ENCODE results near the gene SGMS1. TPM values are rescaled to one million over a fixed set of nuclear protein-coding genes. Genes with fewer than 3 reads are reported as not detected.

The SGMS1 gene
- total and polyA plus RNA-seq, 10 donors = 5.9 to 84.3 (median 34.6) TPM

DNA sequence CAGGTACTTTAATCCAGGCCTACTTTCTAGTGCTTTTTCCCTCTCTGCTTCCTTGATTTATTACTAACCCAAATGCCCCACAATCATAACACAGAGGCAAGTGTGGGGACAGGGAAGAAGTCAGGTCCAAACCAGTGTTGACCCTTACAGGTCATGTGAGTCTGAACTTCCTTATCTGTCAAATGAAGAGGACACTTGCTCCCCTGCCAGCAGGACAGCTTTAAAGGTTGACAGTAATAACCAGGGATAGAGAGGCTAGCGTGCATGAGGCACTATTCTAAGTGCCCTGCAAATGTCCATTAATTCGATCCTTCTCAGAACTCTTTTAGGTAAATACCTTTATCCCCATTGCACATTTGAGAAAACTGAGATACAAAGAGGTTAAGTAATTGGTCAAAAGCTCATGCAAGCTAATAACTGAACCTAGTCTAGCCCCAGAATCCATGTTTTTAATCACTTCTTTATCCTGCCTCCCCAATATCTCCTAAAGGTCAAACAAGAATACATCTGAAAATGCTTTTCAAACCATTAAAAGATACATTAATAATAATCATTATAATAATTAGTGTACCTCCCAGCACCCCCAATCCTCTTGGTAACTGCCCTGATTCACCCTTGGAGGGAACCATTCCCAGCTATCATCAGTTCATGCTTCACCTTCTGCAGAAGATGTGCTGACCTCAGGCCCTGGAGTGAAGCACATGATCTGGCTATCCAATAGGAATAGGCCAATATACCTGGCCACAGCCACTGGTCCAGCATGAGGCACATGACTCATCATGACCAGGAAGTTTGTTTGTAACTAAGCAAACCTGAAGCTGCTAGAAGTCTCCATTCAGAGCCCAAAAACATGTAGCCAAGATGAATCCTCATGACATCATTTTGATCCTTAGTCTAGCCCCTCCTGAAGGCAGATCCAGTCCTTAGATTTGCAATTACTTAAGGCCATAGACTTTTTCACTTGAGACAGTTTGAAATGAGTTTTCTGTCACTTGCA, 40.7 kb downstream of the SGMS1 start:
- TF ChIP-seq, protein P1, sequence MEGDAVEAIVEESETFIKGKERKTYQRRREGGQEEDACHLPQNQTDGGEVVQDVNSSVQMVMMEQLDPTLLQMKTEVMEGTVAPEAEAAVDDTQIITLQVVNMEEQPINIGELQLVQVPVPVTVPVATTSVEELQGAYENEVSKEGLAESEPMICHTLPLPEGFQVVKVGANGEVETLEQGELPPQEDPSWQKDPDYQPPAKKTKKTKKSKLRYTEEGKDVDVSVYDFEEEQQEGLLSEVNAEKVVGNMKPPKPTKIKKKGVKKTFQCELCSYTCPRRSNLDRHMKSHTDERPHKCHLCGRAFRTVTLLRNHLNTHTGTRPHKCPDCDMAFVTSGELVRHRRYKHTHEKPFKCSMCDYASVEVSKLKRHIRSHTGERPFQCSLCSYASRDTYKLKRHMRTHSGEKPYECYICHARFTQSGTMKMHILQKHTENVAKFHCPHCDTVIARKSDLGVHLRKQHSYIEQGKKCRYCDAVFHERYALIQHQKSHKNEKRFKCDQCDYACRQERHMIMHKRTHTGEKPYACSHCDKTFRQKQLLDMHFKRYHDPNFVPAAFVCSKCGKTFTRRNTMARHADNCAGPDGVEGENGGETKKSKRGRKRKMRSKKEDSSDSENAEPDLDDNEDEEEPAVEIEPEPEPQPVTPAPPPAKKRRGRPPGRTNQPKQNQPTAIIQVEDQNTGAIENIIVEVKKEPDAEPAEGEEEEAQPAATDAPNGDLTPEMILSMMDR (IDR thresholded peaks at IDR 0.05 in 8 of 11, conservative IDR thresholded peaks at IDR 0.05 in 3 of 11) = no peak
- TF ChIP-seq POLR2AphosphoS5 (IDR thresholded peaks at IDR 0.05) (no peak), POLR2A (IDR thresholded peaks at IDR 0.05) (no peak)
- H3K36me3 ChIP-seq = peaks cover 0 to 24% (median 0%) of the 10 kb centered on the region in 6 donors
- no peak overlapping the region for H3K27ac ChIP-seq
- intact Hi-C loops (cut with DNase I; ENCODE audit: low total_unique reads) = no loop called here
- H3K4me3 ChIP-seq = no peak overlapping the region
- no peaks in the 10 kb centered on the region for H3K27me3 ChIP-seq (replicated peaks in 1 of 7)
- no peak for DNase-seq
- no peaks in the 10 kb centered on the region for H3K9me3 ChIP-seq
- WGBS, 5 donors = 91 to 98% (median 95%) methylated on average over 2 of the region's 2 CpGs
- peaks cover 16 to 48% (median 36%) of the 10 kb centered on the region in 6 donors for H3K4me1 ChIP-seq

DNA sequence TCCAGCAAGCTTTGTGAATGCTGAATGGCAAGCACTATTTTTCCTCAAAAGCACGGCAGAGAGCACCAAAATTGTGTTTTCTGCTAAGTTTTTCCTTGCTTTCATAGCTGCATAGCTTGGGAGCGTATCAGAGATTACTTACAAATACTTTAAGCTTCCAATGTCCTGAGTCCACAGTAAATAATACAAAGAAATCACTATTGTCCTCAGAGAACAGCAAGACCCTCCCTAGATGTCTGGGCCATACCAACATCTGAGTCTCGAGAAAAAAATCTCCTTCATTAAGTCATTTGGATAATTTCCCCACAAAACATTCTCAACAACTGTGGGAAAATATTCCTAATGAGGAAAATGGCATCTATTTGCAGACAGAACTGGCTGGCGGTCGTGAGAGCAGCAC, 41.7 kb downstream of the SGMS1 start:
- Histone ChIP-seq H3K27me3 (replicated peaks in 1 of 7) (no peaks in the 10 kb centered on the region), H3K27ac (no peak overlapping the region), H3K4me1 (peaks cover 27 to 58% (median 46%) of the 10 kb centered on the region in 6 donors), H3K36me3 (peaks cover 0 to 19% (median 0%) of the 10 kb centered on the region in 6 donors), H3K4me3 (no peak overlapping the region), H3K9me3 (no peaks in the 10 kb centered on the region)
- 85 to 97% (median 92%) methylated on average over 5 of the region's 5 CpGs for WGBS, 5 donors
- no peak for DNase-seq
- intact Hi-C loops (cut with DNase I; ENCODE audit: low total_unique reads) = no loop called here
- TF ChIP-seq POLR2AphosphoS5 (IDR thresholded peaks at IDR 0.05) (no peak), POLR2A (IDR thresholded peaks at IDR 0.05) (no peak)
- TF ChIP-seq, protein P1 (IDR thresholded peaks at IDR 0.05 in 8 of 11, conservative IDR thresholded peaks at IDR 0.05 in 3 of 11) = no peak

DNA sequence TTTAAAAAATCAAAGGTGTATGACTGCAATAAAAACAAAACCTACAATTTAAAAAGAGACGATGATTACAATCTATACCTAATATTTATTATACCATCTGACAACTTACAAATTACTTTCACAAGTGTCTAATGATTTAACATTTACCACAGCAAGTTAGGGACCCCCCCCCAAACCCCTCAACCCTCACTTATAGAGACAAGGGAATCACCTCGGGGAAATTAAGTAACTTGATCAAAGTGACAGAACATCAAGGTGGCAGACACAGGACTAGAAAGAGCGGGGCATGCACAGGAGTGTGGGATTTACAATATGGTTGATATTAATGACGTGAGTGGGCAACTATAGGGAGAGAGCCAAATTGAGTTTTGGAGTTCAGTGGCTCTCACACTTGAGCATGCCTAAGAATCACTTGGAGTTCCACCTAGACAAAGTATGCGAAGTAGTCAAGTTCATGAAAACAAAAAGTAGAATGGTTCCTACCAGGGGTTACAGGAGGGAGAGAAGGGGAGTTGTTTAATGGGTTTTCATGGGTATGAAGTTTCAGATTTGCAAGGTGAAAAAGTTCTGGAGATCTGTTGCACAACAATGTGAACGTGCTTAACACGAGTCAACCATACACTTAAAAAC, 43.4 kb downstream of the SGMS1 start:
- Histone ChIP-seq H3K27ac (no peak overlapping the region), H3K9me3 (no peaks in the 10 kb centered on the region), H3K36me3 (peaks cover 0 to 6% (median 0%) of the 10 kb centered on the region in 6 donors), H3K4me3 (no peak overlapping the region), H3K27me3 (replicated peaks in 1 of 7) (no peaks in the 10 kb centered on the region), H3K4me1 (peaks cover 33 to 70% (median 56%) of the 10 kb centered on the region in 6 donors)
- WGBS, 5 donors = 86 to 94% (median 91%) methylated on average over 7 of the region's 7 CpGs
- no peak for DNase-seq
- intact Hi-C loops (cut with DNase I; ENCODE audit: low total_unique reads) = no loop called here
- TF ChIP-seq, protein P1 (IDR thresholded peaks at IDR 0.05 in 8 of 11, conservative IDR thresholded peaks at IDR 0.05 in 3 of 11) = no peak
